GM23248 (cell line): Measurements from ENCODE around the gene ACOT7.

Experiments used
- EZH2 ChIP-seq: fragments of 200-600 bp; sonication (generic); IDR thresholded peaks from 2 replicates; pipeline ENCODE4 v1.6.1; 2018; ENCODE audit warnings: antibody characterized with exemption, mild to moderate bottlenecking; ENCODE audit not compliant: insufficient read depth, poor library complexity, severe bottlenecking
- EZH2phosphoT487 ChIP-seq: fragments of 200-600 bp; sonication (generic); IDR thresholded peaks from 2 replicates; pipeline ENCODE4 v1.6.1; 2018; ENCODE audit warnings: antibody characterized with exemption, moderate library complexity, mild to moderate bottlenecking, low read depth; ENCODE audit not compliant: insufficient read depth

DNA sequence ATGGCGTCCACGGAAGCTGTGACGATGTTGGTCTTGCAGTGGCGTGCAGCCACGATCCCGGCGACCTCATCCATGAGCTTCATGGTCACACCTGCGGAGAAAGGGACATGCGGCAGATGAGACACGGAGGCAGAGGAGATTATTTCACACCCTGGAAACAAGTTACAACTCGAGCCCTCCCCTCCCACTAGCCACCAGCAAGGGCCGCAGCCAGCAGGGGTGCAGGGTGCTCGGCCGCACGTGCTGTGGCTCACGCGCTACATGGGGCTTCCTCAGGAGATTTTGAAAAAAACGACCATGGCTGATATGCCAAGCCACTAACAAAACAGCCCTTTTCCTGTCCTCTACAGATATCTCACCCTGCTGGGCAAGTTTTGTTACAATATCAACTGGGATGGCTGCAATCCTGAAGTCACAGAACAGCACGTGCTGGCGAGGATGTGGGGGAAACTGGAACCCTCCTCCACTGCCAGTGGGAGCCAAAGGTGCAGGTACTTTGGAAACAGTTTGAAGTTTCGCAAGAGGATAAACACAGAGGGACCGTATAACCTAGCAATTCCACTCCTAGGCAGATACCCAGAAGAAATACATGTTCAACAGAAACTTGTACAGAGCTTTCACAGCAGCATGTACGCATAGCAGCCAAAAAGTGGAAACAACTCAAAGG is 98.5 kb downstream of the ACOT7 start:
- TF ChIP-seq EZH2 (no peak), EZH2phosphoT487 (no peak)
